Hippocampal formation (tissue), 2 donors: Measurements from ENCODE around the gene LRRC3.
"Not testable (repeated sequence)": the region's sequence is repeated elsewhere in the genome, so short reads cannot be mapped to it uniquely, and the experiment has no call there.

Experiments used
- DNase-seq, 2 donors: peaks; one replicate each; lab custom pipeline; 2025; lab: John Stamatoyannopoulos, UW

LRRC3 gene

DNA sequence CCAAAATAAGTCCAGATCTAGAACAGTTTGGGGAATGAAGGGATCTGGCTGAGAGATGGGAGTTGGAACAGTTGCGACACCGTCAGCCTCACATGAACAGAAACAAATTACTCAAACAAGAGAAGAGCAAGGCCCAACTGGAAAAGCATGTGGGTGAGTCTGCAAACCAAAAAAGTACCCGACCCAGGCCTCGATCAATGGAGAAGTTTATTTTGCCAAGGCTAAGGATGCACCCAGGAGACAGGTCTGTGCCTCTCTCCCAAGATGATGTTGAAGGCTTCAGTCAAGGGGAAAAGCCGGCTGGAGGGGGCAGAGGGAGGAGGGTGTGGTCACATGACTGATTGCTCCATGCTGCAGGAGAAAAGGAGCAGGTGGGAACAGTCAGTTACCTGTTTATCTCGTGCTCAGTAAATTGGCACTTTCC lies 42.4 kb downstream of the LRRC3 start:
- DNase-seq: no peak

GRCh38 chr21:44498280-44499210 lies 43.2 kb downstream of the LRRC3 start:
- no peak for DNase-seq

GRCh38 chr21:44499211-44499560 lies 43.9 kb downstream of the LRRC3 start:
- no peak for DNase-seq

- no peak for DNase-seq
Measured at GRCh38 chr21:44499631-44500030, 44.3 kb downstream of the LRRC3 start.

DNA sequence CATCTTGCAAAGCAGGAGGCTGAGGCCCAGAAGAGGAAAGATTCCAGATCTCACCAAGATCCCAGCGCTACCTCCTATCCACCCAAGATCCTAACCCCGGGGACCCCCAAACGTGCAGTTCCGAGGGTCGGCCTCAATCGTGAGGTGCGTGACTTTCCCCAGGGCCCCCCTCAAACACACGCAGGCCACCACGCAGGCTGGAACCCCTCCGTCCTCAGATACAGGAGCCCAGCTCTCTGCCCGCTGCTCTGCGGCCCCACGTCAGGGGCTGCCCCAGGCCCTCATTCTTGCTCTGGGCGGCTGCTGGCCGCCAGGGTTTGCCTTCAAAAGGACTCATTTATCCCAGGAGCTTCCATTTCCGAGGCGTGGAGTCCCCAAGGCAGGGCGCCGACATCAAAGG lies 44.8 kb downstream of the LRRC3 start:
- no peak for DNase-seq

- DNase-seq: no peak
Measured at GRCh38 chr21:44502171-44502958, 47.1 kb downstream of the LRRC3 start.

GRCh38 chr21:44503006-44503889 lies 47.9 kb downstream of the LRRC3 start:
- not testable (repeated sequence) for DNase-seq

DNA sequence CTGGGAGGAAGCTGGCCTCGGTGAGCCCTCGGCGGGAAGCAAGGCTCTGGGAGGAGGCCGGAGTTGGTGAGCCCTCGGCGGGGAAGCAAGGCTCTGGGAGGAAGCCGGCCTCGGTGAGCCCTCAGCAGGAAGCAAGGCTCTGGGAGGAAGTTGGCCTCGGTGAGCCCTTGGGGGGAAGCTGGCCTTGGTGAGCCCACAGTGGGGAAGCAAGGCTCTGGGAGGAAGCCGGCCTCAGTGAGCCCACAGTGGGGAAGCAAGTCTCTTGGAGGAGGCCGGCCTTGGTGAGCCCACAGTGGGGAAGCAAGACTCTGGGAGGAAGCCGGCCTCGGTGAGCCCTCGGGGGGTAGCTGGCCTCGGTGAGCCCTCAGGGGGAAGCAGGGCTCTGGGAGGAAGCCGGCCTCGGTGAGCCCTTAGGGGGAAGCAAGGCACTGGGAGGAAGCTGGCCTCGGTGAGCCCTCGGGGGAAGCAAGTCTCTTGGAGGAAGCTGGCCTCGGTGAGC lies 48.6 kb downstream of the LRRC3 start:
- DNase-seq: no peak

DNA sequence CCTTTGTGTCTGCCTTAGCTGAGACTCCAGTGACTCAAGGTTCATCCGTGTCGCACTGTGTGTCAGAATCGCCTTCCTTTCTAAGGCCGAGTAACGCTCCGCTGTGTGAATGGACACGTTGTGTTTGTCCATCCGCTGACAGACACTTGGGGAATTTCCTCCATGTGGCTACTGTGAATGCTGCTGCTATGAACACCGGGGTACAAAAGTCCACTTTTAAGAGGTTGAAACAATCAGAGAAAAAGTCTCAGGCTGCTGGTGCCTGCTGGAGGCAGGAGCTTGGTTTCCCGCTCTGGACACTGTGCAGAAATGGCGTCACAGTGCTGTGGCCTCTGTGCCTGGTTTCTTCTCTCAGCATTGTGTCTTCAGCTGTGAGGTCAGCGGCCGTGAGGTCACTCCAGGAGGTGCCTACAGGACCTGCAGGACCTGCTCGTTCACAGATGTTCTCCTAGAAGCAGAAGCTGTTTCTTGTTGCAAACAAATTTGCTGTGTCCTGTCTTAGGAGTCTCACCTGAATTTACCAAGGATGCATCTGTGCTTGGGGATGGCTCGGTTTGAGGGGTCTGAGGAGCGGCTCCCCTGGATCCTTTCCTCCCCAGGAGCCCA lies 50.5 kb downstream of the LRRC3 start:
- no peak for DNase-seq

- no peak for DNase-seq
Measured at GRCh38 chr21:44506279-44507255, 51.3 kb downstream of the LRRC3 start.

- no peak for DNase-seq
Measured at GRCh38 chr21:44507673-44508425, 52.5 kb downstream of the LRRC3 start.

DNA sequence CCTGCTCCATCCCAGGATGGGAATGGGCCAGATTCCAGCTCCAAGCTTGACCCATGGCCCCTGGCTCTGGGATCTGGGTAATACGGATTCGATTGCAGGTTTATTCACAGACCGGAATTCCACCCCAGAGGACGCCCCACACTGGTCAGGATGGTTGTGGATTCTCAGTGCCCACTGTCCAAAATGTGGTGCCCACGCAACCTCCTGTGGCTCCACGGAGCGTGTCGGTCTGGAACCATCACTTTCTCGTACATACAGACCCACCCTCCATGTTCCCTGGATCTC lies 53.1 kb downstream of the LRRC3 start:
- no peak for DNase-seq

- no peak for DNase-seq
Measured at GRCh38 chr21:44508711-44509445, 53.6 kb downstream of the LRRC3 start.

- DNase-seq: no peak
Measured at GRCh38 chr21:44509539-44509938, 54.2 kb downstream of the LRRC3 start.

- DNase-seq: no peak
Measured at GRCh38 chr21:44510109-44510507, 54.8 kb downstream of the LRRC3 start.

- DNase-seq: peak in 1 of 2 donors; percentile 6
Measured at GRCh38 chr21:44510508-44511218, 55.4 kb downstream of the LRRC3 start.

GRCh38 chr21:44511219-44511937 lies 56.1 kb downstream of the LRRC3 start:
- DNase-seq: no peak
